Stimulated activated CD4-positive, alpha-beta T cell treated with anti-CD3 and anti-CD28 coated beads, Interleukin-1b, Interleukin-23, amount 100 ng/mL, for 4 hours (primary cell): ENCODE data around the gene FAM83D.

Experiments
- DNase-seq, 2 donors: peaks; one replicate each; pipeline ENCODE4 v3.0.0-alpha.2; 2020; ENCODE audit warnings: low read depth in 2 of 2

Gene FAM83D, protein sequence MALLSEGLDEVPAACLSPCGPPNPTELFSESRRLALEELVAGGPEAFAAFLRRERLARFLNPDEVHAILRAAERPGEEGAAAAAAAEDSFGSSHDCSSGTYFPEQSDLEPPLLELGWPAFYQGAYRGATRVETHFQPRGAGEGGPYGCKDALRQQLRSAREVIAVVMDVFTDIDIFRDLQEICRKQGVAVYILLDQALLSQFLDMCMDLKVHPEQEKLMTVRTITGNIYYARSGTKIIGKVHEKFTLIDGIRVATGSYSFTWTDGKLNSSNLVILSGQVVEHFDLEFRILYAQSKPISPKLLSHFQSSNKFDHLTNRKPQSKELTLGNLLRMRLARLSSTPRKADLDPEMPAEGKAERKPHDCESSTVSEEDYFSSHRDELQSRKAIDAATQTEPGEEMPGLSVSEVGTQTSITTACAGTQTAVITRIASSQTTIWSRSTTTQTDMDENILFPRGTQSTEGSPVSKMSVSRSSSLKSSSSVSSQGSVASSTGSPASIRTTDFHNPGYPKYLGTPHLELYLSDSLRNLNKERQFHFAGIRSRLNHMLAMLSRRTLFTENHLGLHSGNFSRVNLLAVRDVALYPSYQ

DNA sequence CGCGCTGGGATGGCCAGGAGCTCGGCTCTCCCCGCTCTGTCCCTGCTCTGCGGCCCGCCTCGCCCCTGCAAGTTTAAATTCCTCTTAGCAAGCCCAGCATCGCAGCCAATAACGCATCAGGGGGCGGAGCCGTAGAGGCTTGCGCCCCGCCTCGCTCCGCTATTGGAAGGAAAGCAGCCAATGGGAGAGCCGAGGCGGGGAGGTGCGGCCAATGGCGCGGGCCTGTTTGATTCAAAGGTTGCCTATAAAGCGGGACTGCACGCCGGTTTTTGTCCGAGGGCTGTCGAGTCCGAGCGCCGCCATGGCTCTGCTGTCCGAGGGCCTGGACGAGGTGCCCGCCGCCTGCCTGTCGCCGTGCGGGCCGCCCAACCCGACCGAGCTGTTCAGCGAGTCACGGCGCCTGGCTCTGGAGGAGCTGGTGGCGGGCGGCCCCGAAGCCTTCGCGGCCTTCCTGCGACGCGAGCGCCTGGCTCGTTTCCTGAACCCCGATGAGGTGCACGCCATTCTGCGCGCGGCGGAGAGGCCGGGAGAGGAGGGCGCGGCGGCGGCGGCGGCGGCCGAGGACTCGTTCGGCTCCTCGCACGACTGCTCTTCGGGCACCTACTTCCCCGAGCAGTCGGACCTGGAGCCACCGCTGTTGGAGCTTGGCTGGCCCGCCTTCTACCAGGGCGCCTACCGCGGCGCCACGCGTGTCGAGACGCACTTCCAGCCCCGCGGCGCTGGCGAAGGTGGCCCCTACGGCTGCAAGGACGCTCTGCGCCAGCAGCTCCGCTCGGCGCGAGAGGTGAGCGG, at the start of gene FAM83D:
Gene FAM83D, plus strand, starts transcription at position 276 of the 792 bp plus-strand sequence. Its CDS starts 26 bp downstream, at position 302.
- peak; percentile 84 to 89 for DNase-seq

DNA sequence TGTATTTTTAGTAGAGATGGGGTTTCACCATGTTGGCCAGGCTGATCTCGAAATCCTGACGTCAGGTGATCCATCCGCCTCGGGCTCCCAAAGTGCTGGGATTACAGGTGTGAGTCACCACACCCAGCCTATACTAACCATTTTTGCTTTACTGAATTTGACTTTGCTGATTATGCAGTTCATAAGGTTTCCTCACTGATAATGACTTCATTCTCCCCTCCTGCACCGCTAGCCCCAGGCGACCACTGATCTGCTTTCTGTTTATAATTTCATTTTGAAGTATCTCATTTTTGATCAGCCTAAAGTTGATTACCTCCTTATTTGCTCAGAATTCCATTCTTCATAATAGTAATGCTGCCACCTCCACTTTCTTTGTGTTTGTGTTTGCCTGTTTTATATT, 48.7 kb upstream of the FAM83D start:
- DNase-seq: no peak

DNA sequence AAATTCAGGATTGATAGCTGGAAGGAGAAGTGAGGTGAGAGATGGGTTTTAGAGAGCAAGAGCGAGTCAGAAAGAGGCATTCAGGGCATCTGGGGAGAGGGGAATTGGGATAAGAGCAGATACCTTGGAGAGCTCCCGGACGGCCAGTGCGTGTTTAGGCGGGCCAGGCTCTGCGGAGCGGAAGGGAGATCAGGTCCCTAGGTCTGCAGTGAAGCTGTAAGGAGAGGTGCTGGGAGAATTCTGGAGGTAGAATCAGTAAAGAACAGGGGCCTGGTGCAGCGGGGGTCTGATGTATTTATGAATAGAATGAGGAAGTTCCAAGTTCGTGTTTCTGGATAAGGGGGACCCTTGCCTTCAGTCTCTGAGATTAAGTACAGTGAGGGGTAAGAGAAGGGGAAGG, 47.4 kb upstream of the FAM83D start:
- no peak for DNase-seq

DNA sequence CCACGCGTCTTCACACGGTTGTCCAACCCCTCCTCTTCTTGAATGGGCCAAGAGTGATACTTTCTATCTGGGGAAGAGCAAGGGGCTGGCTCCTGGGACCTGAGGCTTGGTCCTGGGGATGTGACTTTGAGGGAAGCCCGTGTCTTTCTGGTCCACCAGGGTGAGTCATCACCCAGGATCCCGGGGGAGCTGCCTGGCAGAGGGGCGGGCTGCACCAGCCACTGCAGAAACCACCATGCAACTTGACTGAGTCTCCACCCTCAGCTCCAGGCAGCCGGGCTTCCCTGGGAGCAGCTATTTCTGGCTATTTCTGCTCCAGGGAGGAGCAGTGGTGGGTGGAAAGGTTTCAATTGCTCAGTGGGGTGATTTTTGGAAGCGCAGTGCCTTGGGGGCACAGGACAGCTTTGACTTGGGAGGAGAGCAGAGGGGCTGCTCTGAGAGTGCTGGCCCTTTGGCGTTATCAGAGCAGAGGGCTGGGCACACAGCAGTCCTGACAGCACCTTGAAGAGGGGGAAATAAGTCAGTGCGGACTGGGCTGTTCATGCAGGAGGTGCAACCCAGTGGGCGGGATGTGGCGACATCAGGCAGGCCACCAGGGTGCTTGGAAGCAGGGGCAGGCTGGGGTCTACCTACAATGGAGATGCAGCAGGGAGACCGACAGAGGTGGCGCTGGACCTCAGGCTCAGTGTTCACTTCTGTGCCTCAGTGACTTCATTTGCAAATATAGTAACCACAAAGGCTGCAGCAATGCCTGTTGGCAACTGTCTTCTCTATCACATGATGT, 45.1 kb upstream of the FAM83D start:
- no peak for DNase-seq

DNA sequence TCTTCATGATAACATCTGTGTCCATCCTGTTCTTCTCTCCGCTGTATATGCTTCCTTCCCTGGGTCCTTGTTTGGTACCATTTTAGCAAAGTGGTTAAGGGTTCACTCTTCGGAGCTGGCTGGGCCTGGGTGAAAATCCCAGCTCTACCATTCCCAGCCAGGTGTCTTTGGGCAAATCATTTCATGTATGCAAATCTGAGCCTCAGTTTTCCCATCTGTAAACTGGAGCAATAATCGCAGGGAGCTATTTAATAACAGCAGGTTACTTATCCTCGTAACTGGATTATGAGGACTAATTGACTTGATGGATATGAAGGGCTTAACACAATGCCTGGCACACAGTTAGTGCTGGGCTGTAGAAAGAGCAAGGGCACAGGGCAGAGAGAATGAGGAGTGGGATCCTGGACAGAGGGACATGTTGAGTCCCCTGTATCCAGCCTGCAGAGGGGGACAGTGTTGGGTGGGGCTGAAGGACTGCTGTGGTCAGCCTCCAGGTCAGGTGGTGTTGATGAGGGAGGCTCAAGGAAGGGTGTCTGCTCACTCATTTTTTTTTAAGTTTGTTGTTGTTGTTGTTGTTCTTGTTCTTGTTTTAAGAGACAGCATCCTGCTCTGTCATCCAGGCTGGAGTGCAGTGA, 44.3 kb upstream of the FAM83D start:
- DNase-seq: no peak

DNA sequence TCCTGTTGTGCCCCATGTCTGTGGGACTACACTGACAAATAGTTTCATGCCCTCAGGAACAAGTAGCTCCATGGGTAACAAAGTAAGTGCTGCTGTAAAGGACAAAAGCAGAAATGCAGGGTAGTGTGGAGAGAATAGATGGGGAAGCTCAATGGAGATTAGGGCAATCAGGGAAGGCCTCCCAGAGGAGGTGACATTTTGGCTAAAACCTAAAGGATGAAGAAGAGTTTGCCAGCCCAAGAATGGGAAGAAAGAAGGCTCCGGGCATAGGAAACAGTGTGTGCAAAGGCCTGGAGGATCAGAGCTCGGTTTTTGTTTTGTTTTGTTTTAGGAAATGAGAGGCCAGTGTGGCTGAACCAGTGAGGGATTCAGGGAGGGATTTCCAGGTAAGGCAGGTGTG, 43.6 kb upstream of the FAM83D start:
- no peak for DNase-seq

DNA sequence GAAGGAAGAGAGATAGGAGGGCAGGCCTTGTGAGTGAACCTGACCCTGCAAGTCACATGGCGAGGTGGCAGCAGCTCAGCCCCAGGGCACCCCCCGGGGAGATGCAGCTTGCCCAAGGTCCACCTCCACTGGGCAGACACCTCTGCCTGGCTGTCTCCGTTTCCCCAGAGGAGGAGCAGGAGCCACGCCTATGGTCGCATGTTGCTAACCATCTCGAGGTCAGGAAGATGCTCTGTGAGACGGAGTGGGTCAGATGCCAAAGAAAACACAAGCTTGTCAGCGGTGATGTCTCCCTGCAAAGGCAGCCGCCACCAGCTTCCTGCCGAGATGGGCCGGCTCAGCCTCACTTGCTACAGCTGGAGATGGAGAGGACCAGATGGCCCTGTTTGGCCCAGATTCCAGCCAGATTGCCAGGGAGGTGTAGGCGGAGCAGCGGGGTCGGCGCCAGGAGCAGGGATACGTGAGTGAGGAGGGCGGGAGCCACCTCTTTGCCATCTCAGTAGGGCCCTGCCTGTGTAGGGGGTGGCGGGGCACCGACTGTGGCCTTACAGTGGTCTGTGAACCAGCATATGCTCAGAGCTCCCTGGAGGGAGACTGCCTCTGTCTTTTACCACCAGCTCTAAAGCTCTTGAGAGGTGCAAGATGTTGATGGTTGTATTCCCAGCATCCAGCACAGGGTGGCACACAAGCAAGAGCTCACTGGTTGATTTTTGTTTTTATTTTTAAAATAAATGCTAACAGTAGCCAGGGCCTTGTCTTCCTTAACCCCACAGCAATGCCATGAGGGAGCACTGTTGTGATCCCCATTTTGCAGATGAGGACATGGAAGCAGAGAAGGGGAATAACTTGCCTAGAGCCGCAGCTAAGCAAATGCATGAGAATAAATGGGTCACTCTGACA, 42.9 kb upstream of the FAM83D start:
- no peak for DNase-seq

DNA sequence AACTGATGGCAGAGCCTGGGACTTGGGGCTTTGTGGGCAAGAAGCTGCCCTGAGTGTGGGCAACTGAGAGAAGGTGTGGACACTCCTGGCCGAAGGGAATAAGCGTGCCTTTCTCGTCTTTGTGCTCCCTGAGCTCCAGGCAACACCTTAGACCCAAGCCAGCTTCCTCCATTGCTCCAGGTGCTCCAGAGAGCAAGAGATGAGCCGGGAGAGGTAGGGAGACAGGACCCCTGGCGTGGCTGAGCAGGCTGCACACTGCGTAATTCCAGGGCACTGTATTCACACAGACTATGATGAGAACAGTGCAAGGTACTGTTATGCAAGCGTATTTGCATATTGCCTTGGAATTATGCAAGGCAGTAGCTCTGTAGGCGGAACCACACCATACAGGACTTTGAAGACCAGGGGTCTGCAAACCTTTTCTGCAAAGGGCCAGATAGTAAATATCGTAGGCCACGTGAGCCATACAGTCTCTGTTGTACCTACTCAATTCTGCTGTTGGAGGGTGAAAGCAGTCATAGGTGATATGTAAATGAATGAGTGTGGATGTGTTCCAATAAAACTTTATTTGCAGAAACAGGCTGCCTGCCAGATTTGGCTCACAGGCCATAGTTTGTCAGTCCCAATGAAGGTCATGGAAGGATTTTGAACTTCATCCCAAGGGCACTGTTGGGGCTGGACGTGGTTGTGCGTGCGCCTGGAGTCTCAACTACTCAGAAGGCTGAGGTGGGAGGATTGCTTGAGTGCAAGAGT, 42.1 kb upstream of the FAM83D start:
- DNase-seq: no peak

DNA sequence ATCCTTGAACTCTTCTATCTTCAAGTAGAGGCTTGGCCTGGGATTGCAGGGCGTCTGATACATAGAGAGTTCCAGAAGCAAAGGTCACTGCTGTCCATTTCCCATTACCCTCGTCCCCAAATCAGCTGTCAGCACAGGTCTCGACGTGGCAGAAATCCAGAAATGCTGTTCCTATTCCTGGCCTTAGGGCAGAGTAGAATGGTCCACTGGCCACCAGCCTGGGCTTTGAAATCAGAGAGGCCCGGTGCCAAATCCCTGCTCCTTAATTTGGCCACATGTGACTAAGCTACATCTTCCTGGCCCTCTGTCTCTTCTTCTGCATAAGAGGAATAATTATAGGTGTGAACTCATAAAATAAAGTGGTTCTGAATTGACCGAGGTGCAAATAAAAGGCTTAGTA, 40.9 kb upstream of the FAM83D start:
- no peak for DNase-seq

DNA sequence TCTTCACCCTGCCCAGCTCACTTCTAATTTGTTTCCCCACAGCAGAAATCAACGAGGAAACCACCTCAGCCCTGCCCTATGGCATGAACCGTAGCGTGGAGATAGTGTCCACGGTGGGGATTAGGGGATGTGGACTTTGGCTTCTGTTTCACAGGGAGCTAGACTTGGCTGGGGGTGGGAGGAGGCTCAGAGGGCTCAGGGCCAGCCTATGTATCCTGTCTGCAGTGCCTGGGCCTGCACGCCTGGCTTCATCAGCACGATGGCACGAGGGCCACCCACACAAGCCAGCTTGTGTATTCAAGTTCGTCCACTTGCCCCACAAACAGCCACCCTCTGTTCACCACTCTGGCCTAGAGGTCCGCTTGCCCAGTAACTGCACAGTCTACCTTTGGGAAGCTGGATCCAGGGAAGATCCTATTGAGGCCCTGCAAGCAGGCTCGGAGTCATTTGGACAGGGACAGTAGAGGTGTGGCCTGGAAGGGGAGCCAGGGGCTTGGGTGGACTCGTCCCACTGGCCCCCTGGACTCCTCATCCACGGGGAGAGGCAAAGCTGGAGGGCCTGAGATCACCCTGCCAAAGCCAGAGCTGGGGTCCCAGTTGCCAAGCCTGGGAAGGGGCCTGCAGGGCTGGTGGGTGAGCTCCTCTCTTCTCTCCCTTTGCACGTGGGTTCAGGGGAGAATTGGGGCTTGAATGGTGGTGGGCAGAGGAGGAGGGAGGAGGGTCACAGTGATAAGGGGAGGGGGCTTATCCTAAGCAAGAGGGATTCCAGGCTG, 38.0 kb upstream of the FAM83D start:
- no peak for DNase-seq

DNA sequence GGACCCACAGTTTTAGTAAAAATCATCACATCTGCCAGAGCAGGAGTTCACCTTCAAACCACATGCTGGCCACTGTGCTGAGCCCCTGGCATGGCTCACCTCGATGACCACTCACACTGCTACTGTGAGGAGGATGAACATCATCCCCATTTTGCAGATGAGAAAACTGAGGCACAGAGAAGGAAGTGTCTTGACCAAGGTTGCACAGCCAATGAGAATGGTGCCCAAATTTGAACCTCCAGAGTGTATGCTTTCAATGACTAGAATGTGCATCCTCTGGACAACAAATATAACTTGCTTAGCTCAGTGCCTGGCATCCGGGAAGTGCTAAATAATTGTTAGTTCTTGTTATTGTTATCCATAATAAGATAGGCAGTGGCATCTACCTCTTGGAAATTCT, 37.2 kb upstream of the FAM83D start:
- DNase-seq: no peak

DNA sequence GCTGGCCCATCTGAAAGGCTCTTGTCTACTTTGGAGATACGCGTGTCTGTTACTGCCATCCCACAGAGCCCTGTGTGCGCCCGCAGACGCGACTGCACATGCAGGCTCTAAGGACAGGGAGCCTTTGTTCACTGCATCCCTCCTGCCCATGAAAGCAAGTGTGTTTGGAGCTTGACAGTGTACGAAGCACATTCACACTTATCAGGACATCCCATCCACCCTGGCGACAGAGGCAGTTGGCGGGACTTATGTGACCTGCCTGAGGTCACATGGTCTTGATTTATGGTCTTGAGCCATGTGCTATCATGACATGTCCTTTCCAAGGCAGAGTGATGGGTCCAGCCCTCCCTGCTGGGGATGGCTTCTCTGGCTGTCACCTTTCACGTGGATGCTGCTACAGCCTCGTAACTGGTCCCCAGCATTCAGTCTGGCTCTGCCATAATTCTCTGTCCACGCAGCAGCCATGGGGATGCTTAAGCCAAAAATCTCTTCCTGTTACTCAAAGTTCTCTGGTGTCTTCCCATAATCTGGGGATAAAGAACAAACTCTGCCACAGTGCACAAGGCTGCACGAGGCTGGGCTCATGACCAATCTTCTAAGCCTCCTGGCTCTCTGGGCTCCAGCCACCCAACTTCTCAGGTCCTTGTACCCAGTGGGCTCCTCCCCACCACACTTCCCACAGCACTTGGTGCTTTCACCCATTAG, 36.3 kb upstream of the FAM83D start:
- no peak for DNase-seq

DNA sequence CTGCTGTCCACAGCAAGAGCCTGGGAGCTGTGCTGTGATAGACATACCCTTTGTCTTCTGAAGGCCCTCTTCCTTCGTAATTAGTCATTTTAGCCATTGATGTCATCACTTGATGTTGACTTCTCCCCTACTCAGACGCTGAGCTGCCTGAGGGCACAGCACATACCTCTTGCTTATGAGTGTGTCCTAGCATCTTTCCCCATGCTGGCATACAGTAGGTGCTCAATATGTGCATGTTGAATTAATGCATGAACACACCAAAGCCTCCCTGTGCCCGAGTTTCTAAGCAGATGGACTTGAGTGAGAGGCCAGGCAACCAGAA, 35.8 kb upstream of the FAM83D start:
- DNase-seq: no peak

DNA sequence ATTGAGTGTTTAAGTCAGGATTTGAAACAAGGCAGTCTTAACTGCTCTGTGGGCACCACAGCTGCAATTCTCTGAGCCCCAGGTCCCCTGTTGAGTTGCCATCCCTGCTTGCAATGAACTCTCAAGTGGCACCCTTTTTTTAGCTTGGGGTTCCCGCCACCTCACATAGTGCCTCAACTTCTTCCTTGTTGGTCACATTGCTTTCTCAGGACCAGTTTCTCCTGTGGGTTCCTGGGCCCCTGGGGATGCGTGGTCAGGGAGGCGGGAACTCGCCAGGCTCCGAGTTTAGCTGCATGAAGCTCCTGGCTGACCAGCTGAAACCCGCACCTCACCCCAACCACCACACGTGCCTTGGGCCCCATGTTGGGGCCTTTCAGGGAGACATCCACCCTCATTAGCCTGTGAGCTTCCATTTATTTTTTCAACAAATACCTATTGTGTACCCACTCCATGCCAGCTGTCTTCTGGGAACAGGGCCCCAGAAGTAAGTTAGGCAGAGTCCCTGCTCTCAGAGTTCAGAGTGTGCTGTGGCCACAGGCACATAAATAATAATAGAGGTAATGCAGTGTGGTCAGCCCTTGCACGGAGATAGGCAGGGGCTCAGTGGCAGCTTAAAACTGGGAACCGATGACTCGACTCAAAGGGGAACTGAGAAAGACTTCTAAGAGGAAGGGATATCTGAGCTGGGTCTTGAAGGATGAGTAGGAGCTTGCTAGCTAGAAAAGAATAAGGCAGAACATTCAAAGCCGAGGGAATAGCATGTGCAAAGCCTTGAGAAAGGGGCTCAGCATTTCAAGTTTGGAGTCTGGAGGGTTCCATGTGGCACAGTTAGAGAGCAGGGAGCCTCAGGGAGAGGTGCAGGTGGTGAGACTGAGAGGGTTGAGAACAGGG, 33.9 kb upstream of the FAM83D start:
- DNase-seq: no peak

DNA sequence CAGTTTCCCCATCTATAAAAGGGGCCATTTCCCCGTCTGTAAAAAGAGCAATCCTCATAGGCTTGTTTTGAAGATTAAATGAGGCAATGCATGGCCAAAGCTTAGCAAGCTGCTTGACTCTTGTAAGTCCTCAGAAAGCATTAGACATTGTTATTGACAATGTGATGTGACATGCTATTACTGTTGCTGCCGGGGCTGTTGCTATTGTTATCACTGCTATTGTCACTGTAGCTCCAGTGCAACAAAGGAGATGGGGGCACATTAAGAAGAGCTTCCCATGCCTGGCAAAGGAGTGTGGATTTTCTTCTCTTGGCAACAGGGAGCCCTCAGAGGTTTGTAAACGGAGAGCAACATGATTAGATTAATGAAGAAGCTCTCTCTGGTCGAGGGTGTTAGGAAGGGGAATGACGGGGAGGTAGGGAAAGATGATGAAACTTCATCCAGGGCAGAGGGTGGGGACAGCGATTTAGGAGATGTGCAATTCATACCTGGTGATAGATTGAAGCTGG, 33.1 kb upstream of the FAM83D start:
- DNase-seq: no peak

DNA sequence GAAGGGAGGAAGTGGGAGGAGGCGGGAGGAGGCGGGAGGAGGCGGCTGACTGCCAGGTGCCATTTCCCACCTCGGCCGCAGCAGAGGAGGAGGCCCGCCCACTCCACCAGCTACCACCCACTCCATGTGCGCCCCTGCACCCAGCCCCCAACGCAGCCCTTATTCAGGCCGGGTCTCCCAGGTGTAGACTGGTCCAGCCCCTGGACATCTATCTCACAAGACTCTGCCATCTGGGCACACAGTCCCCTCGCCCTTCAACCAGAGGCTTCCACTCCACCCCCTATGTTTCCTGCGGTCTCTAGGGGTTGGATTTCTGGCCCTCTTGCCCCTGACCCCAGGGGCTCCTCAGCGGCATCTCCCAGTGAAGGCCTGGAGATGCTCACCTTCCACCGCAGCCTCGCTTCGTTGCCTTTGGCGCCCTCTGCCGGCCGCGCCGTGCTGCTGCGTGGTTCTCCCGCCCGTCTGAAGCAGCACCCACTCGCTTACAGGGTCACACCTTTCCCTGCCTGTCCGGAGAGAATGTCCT, 32.6 kb upstream of the FAM83D start:
- DNase-seq: peak; percentile 78 to 79
